Mucosa of gallbladder (tissue), 1 donor: ENCODE results near the gene CCDC59. TPM values are rescaled to one million over a fixed set of nuclear protein-coding genes. Genes with fewer than 3 reads are reported as not detected.

Source experiments
- DNase-seq: peaks from one replicate; pipeline ENCODE4 v3.0.0-alpha.2; 2020; ENCODE audit warnings: low spot score
- total RNA-seq: library from RNA; stranded (reverse); gene quantifications from one replicate; pipeline ENCODE4 v1.2.1, GENCODE V29; 2021
- donor health status: DM: no; HTN: no; CAD: no.

The CCDC59 gene
- total RNA-seq, 1 donor from 2014 or later: 19.4 TPM

DNA sequence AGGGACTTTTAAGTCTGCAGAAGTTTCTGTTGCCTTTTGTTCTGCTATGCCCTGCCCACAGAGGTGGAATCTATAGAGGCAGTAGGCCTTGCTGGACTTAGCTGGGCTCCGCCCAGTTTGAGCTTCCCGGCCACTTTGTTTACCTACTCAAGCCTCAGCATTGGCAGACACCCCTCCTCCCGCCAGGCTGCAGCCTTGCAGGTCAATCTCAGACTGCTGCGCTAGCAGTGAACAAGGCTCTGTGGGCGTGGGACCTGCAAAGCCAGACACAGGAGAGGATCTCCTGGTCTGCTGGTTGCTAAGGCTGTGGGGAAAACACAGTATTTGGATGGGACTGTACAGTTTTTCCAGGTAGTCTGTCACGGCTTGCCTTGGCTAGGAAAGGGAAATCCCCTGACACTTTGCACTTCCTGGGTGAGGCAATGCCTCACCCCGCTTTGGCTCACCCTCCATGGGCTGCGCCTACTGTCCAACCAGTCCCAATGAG lies 43.7 kb downstream of the CCDC59 start:
- DNase-seq: peak; percentile 62

Other genes starting within 250 kb of the CCDC59 start
- gene METTL25, start 142 bp upstream of the CCDC59 start, total RNA-seq: 14.0 TPM